Esophagus (tissue), 2 donors: Measurements from ENCODE around the gene SIGLEC11. TPM values are rescaled to one million over a fixed set of nuclear protein-coding genes. Genes with fewer than 3 reads are reported as not detected.
A peak's percentile ranks its signal among the peaks of the same experiment; 100 is the strongest.

ENCODE experiments used
- H3K27ac ChIP-seq, 2 donors: one replicate each; pipeline ENCODE4 v1.5.1; 2013; ENCODE audit warnings: low read depth in 2 of 2, mild to moderate bottlenecking in 2 of 2, inconsistent platforms in 1 of 2, low read length in 1 of 2, moderate library complexity in 1 of 2
- H3K27me3 ChIP-seq, 2 donors: one replicate each; pipeline ENCODE4 v1.6.1; 2013; ENCODE audit warnings: low read length in 2 of 2, control low read depth in 1 of 2, mild to moderate bottlenecking in 1 of 2; ENCODE audit not compliant: insufficient read depth in 2 of 2, control insufficient read depth in 1 of 2
- H3K36me3 ChIP-seq, 2 donors: one replicate each; pipeline ENCODE4 v1.6.1; 2013; ENCODE audit warnings: low read length in 1 of 2; ENCODE audit not compliant: control insufficient read depth in 2 of 2, insufficient read depth in 2 of 2
- H3K4me1 ChIP-seq, 2 donors: one replicate each; pipeline ENCODE4 v1.6.1; 2013; ENCODE audit warnings: low read length in 1 of 2; ENCODE audit not compliant: control insufficient read depth in 2 of 2, insufficient read depth in 2 of 2
- H3K4me3 ChIP-seq, 2 donors: one replicate each; pipeline ENCODE4 v1.5.1; 2013; ENCODE audit warnings: low read length in 2 of 2, mild to moderate bottlenecking in 2 of 2, low read depth in 1 of 2, moderate library complexity in 1 of 2
- H3K9me3 ChIP-seq, 2 donors: one replicate each; pipeline ENCODE4 v1.6.1; 2013; ENCODE audit warnings: mild to moderate bottlenecking in 2 of 2, low read depth in 1 of 2, low read length in 1 of 2, moderate library complexity in 1 of 2; ENCODE audit not compliant: control insufficient read depth in 2 of 2, insufficient read depth in 1 of 2
- WGBS, 2 donors: extraction: QIAGEN DNeasy Blood & Tissue Kit; methylation state at CpG; one replicate each; pipeline ENCODE4 v1.1.7; 2013; 5-methylcytosine and 5-hydroxymethylcytosine counted together
- polyA plus RNA-seq, 2 donors: library from polyadenylated mRNA; stranded (reverse); fragments of 200-250 nt; gene quantifications; one replicate each; pipeline ENCODE4 v1.2.3, GENCODE V29; 2013
- donor health status: healthy with polysubstance abuse.
- donor health status: Bipolar disorder and iron deficiency.

The SIGLEC11 gene
- polyA plus RNA-seq, 2 donors, result 0.11 to 0.16 TPM

DNA sequence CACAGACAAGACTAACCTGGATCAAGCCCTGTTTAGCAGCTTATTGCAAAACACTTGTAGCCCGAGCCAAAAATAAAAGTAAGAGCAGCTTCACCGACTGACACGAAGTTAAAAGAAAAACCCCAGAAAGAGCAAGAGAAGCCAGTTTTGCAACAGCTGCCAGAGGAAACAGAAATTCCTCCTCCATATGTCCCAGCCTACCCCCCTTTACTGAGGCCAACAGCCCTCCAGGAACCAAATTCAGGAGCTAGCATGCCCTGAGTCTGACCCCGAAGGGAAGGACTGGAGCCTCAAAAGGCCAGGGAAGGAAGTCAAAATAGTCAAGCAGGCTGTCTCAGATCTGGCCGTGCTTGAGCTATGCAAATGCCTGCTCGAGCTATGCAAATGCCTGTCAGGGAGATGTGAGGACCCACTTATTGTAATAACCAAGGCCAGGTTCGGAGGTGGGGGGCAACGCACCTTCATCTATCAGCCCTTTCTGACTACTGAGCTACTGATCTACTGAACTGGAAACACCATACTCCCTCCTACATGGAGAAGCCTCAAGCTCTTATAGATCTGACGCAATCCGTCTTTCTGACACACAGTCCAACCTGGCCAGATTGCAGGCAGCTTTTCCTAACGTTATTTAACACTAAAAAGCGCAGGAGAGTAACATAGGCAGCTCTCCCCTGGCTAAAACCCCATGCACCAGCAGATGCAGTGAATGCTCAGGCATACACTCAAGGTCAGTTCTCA, 6.7 kb downstream of the SIGLEC11 start:
- Histone ChIP-seq H3K4me3 (no peak overlapping the region), H3K4me1 (peaks cover 0 to 2% of the 10 kb centered on the region in 2 donors), H3K27ac (peak overlapping the region; percentile 46 to 67), H3K27me3 (no peaks in the 10 kb centered on the region), H3K9me3 (no peaks in the 10 kb centered on the region), H3K36me3 (no peaks in the 10 kb centered on the region)
- 16% methylated on average over 12 of the region's 12 CpGs for WGBS, 2 donors

DNA sequence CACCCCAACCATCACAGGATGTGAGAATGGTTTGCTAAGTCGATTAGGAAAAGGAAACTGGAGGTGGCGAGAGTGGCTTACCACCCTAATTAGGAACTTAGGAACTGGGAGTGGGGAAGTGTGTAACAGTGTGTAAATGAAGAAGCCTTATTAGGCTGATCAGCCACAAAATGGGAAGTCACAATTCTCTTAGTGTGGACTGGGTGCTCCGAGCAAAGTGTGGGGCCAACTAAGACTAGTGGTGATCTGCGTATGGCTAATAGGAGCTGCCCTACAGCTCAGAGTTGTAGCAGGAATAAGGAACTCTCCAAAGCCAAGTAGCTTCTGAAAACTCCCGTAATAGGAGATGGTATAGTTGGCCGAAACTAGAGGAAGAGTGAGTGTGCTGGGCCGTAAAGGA, 7.6 kb downstream of the SIGLEC11 start:
- no peak overlapping the region for H3K4me3 ChIP-seq
- H3K9me3 ChIP-seq, result no peaks in the 10 kb centered on the region
- peaks cover 0 to 2% of the 10 kb centered on the region in 2 donors for H3K4me1 ChIP-seq
- 68 to 72% methylated on average over 7 of the region's 7 CpGs for WGBS, 2 donors
- H3K27ac ChIP-seq, result no peak overlapping the region
- no peaks in the 10 kb centered on the region for H3K27me3 ChIP-seq
- no peaks in the 10 kb centered on the region for H3K36me3 ChIP-seq

- H3K4me3 ChIP-seq, result no peak overlapping the region
- H3K27ac ChIP-seq, result no peak overlapping the region
- H3K9me3 ChIP-seq, result no peaks in the 10 kb centered on the region
- H3K4me1 ChIP-seq, result peaks cover 0 to 2% of the 10 kb centered on the region in 2 donors
- H3K36me3 ChIP-seq, result no peaks in the 10 kb centered on the region
- whole genome bisulfite sequencing, 2 donors, result 71 to 78% methylated on average over 13 of the region's 13 CpGs
- H3K27me3 ChIP-seq, result no peaks in the 10 kb centered on the region
These were observed 8.1 kb downstream of the SIGLEC11 start for GRCh38 chr19:49952906-49953305.

DNA sequence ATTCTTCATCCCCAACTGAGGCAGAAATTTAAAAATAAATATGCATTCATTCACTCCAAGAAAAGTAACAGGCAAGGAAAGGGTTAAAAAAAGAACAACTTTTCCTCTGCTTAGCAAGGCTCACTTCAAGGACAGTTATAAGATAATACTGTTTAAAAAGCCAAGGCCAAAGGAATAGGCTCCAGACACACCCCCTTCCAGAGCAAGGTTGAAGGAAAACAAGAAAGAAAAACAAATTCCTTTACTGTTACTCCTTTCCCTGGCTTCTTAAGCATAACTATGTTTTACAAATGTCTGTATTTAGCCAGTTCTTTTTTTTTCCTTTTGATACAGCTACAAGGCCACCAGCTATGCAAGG, 8.5 kb downstream of the SIGLEC11 start:
- peaks cover 0 to 2% of the 10 kb centered on the region in 2 donors for H3K4me1 ChIP-seq
- no peak overlapping the region for H3K4me3 ChIP-seq
- no peak overlapping the region for H3K27ac ChIP-seq

DNA sequence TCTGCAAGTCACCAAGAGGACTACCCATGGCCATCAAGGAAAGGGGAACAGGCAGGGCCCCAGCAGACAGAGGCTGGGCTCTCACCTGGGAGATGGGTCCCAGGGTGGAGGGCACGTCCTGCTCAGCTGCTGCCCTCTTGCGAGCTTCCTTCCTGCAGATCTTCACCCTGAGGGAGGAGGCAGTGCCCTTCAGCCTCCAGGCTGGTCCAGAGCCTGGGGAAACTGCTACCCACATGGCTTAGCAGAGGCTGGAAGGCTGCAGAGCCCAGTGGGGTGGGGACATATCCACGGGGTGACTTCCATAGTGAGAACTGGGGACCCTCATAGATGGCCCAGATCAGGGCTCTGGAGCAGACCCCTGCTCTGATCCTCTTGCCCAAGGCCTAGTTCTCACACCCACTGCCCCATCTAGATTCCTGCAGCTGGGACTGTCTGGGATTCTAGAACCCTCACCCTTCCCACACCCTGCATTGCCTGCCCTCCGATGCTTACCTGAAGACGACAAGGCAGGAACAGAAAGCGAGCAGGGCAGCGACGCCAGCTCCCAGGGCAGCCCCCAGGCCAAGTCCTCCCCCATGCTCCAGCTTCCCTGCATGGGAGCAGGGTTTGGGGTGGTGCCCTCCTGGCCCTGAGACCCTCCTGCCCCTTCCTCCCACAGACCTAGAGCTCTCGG, 9.0 kb downstream of the SIGLEC11 start:
- H3K4me1 ChIP-seq, result peaks cover 0 to 2% of the 10 kb centered on the region in 2 donors
- H3K4me3 ChIP-seq, result no peak overlapping the region
- no peaks in the 10 kb centered on the region for H3K9me3 ChIP-seq
- H3K36me3 ChIP-seq, result no peaks in the 10 kb centered on the region
- H3K27ac ChIP-seq, result no peak overlapping the region
- 83 to 89% methylated on average over 9 of the region's 9 CpGs for WGBS, 2 donors
- H3K27me3 ChIP-seq, result no peaks in the 10 kb centered on the region

More for the DNA sequence above, 8.5 kb downstream of the SIGLEC11 start:
- Histone ChIP-seq H3K9me3 (no peaks in the 10 kb centered on the region), H3K36me3 (no peaks in the 10 kb centered on the region), H3K27me3 (no peaks in the 10 kb centered on the region)

GRCh38 chr19:49950956-49951526, 9.9 kb downstream of the SIGLEC11 start:
- Histone ChIP-seq H3K4me1 (peaks cover 0 to 2% of the 10 kb centered on the region in 2 donors), H3K9me3 (no peaks in the 10 kb centered on the region), H3K4me3 (no peak overlapping the region), H3K36me3 (no peaks in the 10 kb centered on the region), H3K27me3 (no peaks in the 10 kb centered on the region), H3K27ac (no peak overlapping the region)
- WGBS, 2 donors, result 84 to 85% methylated on average over 13 of the region's 13 CpGs

GRCh38 chr19:49950590-49950948, 10.4 kb downstream of the SIGLEC11 start:
- Histone ChIP-seq H3K27ac (no peak overlapping the region), H3K27me3 (no peaks in the 10 kb centered on the region), H3K4me3 (no peak overlapping the region), H3K9me3 (no peaks in the 10 kb centered on the region), H3K4me1 (peaks cover 0 to 2% of the 10 kb centered on the region in 2 donors), H3K36me3 (no peaks in the 10 kb centered on the region)
- 87 to 91% methylated on average over 5 of the region's 5 CpGs for WGBS, 2 donors

- WGBS, 2 donors, result 78 to 80% methylated on average over 11 of the region's 11 CpGs
- no peaks in the 10 kb centered on the region for H3K36me3 ChIP-seq
- H3K9me3 ChIP-seq, result no peaks in the 10 kb centered on the region
- H3K27me3 ChIP-seq, result no peaks in the 10 kb centered on the region
- H3K4me3 ChIP-seq, result no peak overlapping the region
- H3K27ac ChIP-seq, result no peak overlapping the region
- H3K4me1 ChIP-seq, result peaks cover 0 to 2% of the 10 kb centered on the region in 2 donors
These were observed 11.0 kb downstream of the SIGLEC11 start for GRCh38 chr19:49949742-49950589.

DNA sequence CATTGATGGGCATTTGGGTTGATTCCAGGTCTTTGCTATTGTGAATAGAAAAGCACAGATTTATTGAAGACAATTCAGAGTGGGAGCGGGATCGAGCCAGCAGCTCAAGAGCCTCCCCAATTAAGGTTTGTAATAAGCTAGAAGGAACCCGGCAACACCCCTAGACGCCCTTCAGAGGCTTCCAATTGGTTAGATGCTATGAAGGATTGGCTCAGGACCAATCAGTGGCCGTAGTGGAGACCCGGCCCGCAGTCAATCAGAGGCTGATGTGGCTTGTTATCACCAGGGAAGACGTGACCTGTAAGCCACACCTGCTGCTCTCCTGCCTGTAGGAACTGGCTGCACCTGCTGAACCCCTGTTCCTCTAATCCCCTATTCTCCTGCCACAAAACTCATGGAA, 14.6 kb downstream of the SIGLEC11 start:
- Histone ChIP-seq H3K27ac (no peak overlapping the region), H3K36me3 (no peaks in the 10 kb centered on the region), H3K27me3 (no peaks in the 10 kb centered on the region), H3K4me1 (no peaks in the 10 kb centered on the region), H3K4me3 (no peak overlapping the region), H3K9me3 (no peaks in the 10 kb centered on the region)
- WGBS, 2 donors, result 82 to 84% methylated on average over 8 of the region's 8 CpGs
